IPS DF 19.7 (cell line): ENCODE data around the gene ROBO3.

ENCODE experiments used
- DNase-seq: peaks from one replicate; pipeline ENCODE4 v3.0.0-alpha.2; 2013; ENCODE audit warnings: low read depth, low spot score

ROBO3 gene

GRCh38 chr11:124892750-124893454, 27.7 kb downstream of the ROBO3 start:
- no peak for DNase-seq

GRCh38 chr11:124893781-124894401, 28.7 kb downstream of the ROBO3 start:
- no peak for DNase-seq

- no peak for DNase-seq
These were observed 29.6 kb downstream of the ROBO3 start for GRCh38 chr11:124894606-124895430.

- DNase-seq = no peak
These were observed 30.3 kb downstream of the ROBO3 start for GRCh38 chr11:124895471-124895971.

GRCh38 chr11:124896071-124896750, 31.0 kb downstream of the ROBO3 start:
- no peak for DNase-seq

GRCh38 chr11:124896821-124897391, 31.7 kb downstream of the ROBO3 start:
- DNase-seq = no peak

- DNase-seq = no peak
These were observed 32.5 kb downstream of the ROBO3 start, which contains the start of gene ROBO4 for GRCh38 chr11:124897674-124898262. Gene ROBO4, minus strand, starts transcription at chr11:124897865. Its CDS starts 70 bp downstream, at chr11:124897795.

GRCh38 chr11:124898263-124898680, 33.0 kb downstream of the ROBO3 start:
- DNase-seq = no peak

- DNase-seq = no peak
These were observed 33.5 kb downstream of the ROBO3 start for GRCh38 chr11:124898711-124899110.

GRCh38 chr11:124899383-124900145, 34.3 kb downstream of the ROBO3 start:
- no peak for DNase-seq

- DNase-seq = no peak
These were observed 35.2 kb downstream of the ROBO3 start for GRCh38 chr11:124900464-124900863.

- DNase-seq = no peak
These were observed 37.4 kb downstream of the ROBO3 start for GRCh38 chr11:124902616-124903015.

- no peak for DNase-seq
These were observed 50.5 kb downstream of the ROBO3 start for GRCh38 chr11:124915541-124916369.

GRCh38 chr11:124916370-124916710, 51.1 kb downstream of the ROBO3 start:
- DNase-seq = no peak

- DNase-seq = no peak
These were observed 51.9 kb downstream of the ROBO3 start for GRCh38 chr11:124917115-124917637.

- no peak for DNase-seq
These were observed 53.7 kb downstream of the ROBO3 start, which contains the start of gene HEPN1 for GRCh38 chr11:124918950-124919349. Gene HEPN1, plus strand, starts transcription at chr11:124919250.

- DNase-seq = no peak
These were observed 54.7 kb downstream of the ROBO3 start for GRCh38 chr11:124919898-124920297.

- no peak for DNase-seq
These were observed 55.1 kb downstream of the ROBO3 start for GRCh38 chr11:124920356-124920755.
